WTC11 (cell line): ENCODE results near the gene TMTC1. TPM values are rescaled to one million over a fixed set of nuclear protein-coding genes. Genes with fewer than 3 reads are reported as not detected.

ENCODE experiments used
- ATAC-seq: fragments of 200-7000 bp; cut with Tn5 transposase; 2 replicates; pipeline ENCODE4 v1.10.0; 2021; ENCODE audit warnings: mild to moderate bottlenecking, moderate library complexity
- CTCF ChIA-PET: fragments of 300-600 bp; sonication (Branson Sonifier 250); formaldehyde crosslinking; loops from one replicate; lab custom pipeline; 2021; ENCODE audit warnings: antibody characterized with exemption; lab: Charles Lee
- POLR2A ChIA-PET: fragments of 350-600 bp; sonication (Branson Sonifier 250); formaldehyde crosslinking; loops from one replicate; lab custom pipeline; 2021; ENCODE audit warnings: antibody characterized with exemption; lab: Charles Lee
- DNase-seq: peaks from one replicate; pipeline ENCODE4 v3.0.0; 2021; ENCODE audit warnings: low spot score
- H3K27ac Mint-ChIP-seq: 2 replicates; pipeline ENCODE4 v1.8.0; 2021; ENCODE audit warnings: mixed read lengths
- H3K27me3 Mint-ChIP-seq: 2 replicates; pipeline ENCODE4 v1.8.0; 2021; ENCODE audit warnings: low read depth, mild to moderate bottlenecking, moderate library complexity, mixed read lengths
- H3K36me3 Mint-ChIP-seq: 2 replicates; pipeline ENCODE4 v1.8.0; 2021; ENCODE audit warnings: mixed read lengths
- H3K4me1 Mint-ChIP-seq: 2 replicates; pipeline ENCODE4 v1.8.0; 2022; ENCODE audit warnings: mixed read lengths
- H3K4me3 Mint-ChIP-seq: 2 replicates; pipeline ENCODE4 v1.8.0; 2021; ENCODE audit warnings: mild to moderate bottlenecking, moderate library complexity, mixed read lengths
- H3K9me3 Mint-ChIP-seq: 2 replicates; pipeline ENCODE4 v1.8.0; 2021; ENCODE audit warnings: mixed read lengths
- ATF1 ChIP-seq: sonication (generic); formaldehyde crosslinking; IDR thresholded peaks from 2 replicates; pipeline ENCODE4 v1.8.1; 2023; ENCODE audit warnings: mild to moderate bottlenecking, moderate library complexity, missing genetic modification reagents
- CREM ChIP-seq: sonication (generic); formaldehyde crosslinking; IDR thresholded peaks from 2 replicates; pipeline ENCODE4 v1.8.1; 2022; ENCODE audit warnings: mild to moderate bottlenecking, missing genetic modification reagents, moderate library complexity
- ELF4 ChIP-seq: sonication (generic); formaldehyde crosslinking; IDR thresholded peaks from 2 replicates; pipeline ENCODE4 v1.8.1; 2022; ENCODE audit warnings: low read depth, mild to moderate bottlenecking, moderate library complexity, missing genetic modification reagents
- GABPB1 ChIP-seq: sonication (generic); formaldehyde crosslinking; IDR thresholded peaks from 2 replicates; pipeline ENCODE4 v1.8.1; 2023; ENCODE audit warnings: mild to moderate bottlenecking, missing genetic modification reagents
- HMGA2 ChIP-seq: fragments of 250-450 bp; sonication (Bioruptor Pico); IDR thresholded peaks from 2 replicates; pipeline ENCODE4 v1.4.0; 2021; ENCODE audit warnings: mild to moderate bottlenecking, moderate library complexity
- NFATC4 ChIP-seq: fragments of 250-450 bp; sonication (Bioruptor Pico); IDR thresholded peaks from 2 replicates; pipeline ENCODE4 v1.9.0; 2021; ENCODE audit warnings: mild to moderate bottlenecking
- NFE2L1 ChIP-seq: sonication (generic); formaldehyde crosslinking; IDR thresholded peaks from 2 replicates; pipeline ENCODE4 v1.8.1; 2023; ENCODE audit warnings: missing genetic modification reagents
- NFYB ChIP-seq: sonication (generic); formaldehyde crosslinking; conservative IDR thresholded peaks from 2 replicates; pipeline ENCODE4 v1.8.0; 2022; ENCODE audit warnings: low read depth, missing genetic modification reagents
- RORB ChIP-seq: fragments of 250-450 bp; sonication (Bioruptor Pico); IDR thresholded peaks from 2 replicates; pipeline ENCODE4 v1.9.0; 2021; ENCODE audit warnings: mild to moderate bottlenecking
- SMAD3 ChIP-seq: sonication (generic); formaldehyde crosslinking; IDR thresholded peaks from 2 replicates; pipeline ENCODE4 v1.8.0; 2022; ENCODE audit warnings: missing genetic modification reagents, mild to moderate bottlenecking, borderline replicate concordance
- SOX15 ChIP-seq: fragments of 250-450 bp; sonication (Bioruptor Pico); IDR thresholded peaks from 2 replicates; pipeline ENCODE4 v1.9.0; 2021; ENCODE audit warnings: mild to moderate bottlenecking
- TP53 ChIP-seq: sonication (generic); formaldehyde crosslinking; IDR thresholded peaks from 2 replicates; pipeline ENCODE4 v1.8.1; 2023; ENCODE audit warnings: mild to moderate bottlenecking, missing genetic modification reagents
- ZNF263 ChIP-seq: sonication (generic); formaldehyde crosslinking; IDR thresholded peaks from 2 replicates; pipeline ENCODE4 v1.8.1; 2022; ENCODE audit warnings: low read depth, mild to moderate bottlenecking, moderate library complexity, missing genetic modification reagents
- total RNA-seq: library from RNA; stranded (reverse); gene quantifications from 3 replicates; pipeline ENCODE4 v1.2.3, GENCODE V29; 2021
- TF ChIP-seq, protein P1 (sequence below): sonication (generic); formaldehyde crosslinking; IDR thresholded peaks from 2 replicates; pipeline ENCODE4 v1.8.1; 2022; ENCODE audit warnings: mild to moderate bottlenecking, moderate library complexity, missing genetic modification reagents
- TF ChIP-seq, protein P2 (sequence below): sonication (generic); formaldehyde crosslinking; IDR thresholded peaks from 2 replicates; pipeline ENCODE4 v1.8.1; 2022; ENCODE audit warnings: low read depth, missing genetic modification reagents, borderline replicate concordance
- TF ChIP-seq, protein P3 (sequence below): sonication (generic); formaldehyde crosslinking; IDR thresholded peaks from 2 replicates; pipeline ENCODE4 v1.8.0; 2023; ENCODE audit warnings: missing genetic modification reagents, mild to moderate bottlenecking, borderline replicate concordance
- TF ChIP-seq, protein P4 (sequence below): fragments of 200-600 bp; IDR thresholded peaks from 2 replicates; pipeline ENCODE4 v1.8.0; 2022; ENCODE audit warnings: antibody characterized with exemption
- TF ChIP-seq, protein P5 (sequence below): sonication (generic); formaldehyde crosslinking; conservative IDR thresholded peaks from 2 replicates; pipeline ENCODE4 v1.8.1; 2023; ENCODE audit warnings: mild to moderate bottlenecking, low read depth, missing genetic modification reagents, moderate library complexity
- TF ChIP-seq, protein P6 (sequence below): sonication (generic); formaldehyde crosslinking; IDR thresholded peaks from 2 replicates; pipeline ENCODE4 v1.8.0; 2023; ENCODE audit warnings: missing genetic modification reagents
- TF ChIP-seq, protein P7 (sequence below): sonication (generic); formaldehyde crosslinking; IDR thresholded peaks from 2 replicates; pipeline ENCODE4 v1.8.0; 2022; ENCODE audit warnings: mild to moderate bottlenecking, missing genetic modification reagents

Gene TMTC1
- total RNA-seq, 1 experiment from 2014 or later = 17.3 TPM

DNA sequence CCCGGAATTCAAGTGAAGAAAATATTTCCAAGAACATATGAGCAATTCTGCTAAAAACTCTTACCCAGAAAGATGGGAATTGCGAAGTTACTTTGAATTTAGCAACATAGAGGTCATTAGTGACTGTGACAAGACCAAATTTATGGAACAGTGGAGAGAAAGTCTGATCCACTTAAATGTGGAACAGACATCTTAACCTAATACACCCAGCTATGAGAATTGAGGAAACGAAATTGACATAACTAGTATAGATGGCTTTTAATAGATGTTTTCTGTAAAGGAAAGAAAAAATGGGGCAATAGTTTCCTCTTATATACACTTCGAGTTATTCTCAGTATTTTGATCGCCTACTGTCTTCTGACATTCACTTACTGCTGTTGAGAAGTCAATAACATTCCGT is 290.9 kb downstream of the TMTC1 start:
- Mint-ChIP-seq H3K4me3 (no peak overlapping the region), H3K4me1 (no peaks in the 10 kb centered on the region), H3K27ac (no peak overlapping the region), H3K27me3 (no peaks in the 10 kb centered on the region), H3K9me3 (no peaks in the 10 kb centered on the region), H3K36me3 (no peaks in the 10 kb centered on the region)
- POLR2A ChIA-PET = no interaction called here
- TF ChIP-seq, protein P1, sequence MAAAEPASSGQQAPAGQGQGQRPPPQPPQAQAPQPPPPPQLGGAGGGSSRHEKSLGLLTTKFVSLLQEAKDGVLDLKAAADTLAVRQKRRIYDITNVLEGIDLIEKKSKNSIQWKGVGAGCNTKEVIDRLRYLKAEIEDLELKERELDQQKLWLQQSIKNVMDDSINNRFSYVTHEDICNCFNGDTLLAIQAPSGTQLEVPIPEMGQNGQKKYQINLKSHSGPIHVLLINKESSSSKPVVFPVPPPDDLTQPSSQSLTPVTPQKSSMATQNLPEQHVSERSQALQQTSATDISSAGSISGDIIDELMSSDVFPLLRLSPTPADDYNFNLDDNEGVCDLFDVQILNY = no peak
- TF ChIP-seq, protein P2, sequence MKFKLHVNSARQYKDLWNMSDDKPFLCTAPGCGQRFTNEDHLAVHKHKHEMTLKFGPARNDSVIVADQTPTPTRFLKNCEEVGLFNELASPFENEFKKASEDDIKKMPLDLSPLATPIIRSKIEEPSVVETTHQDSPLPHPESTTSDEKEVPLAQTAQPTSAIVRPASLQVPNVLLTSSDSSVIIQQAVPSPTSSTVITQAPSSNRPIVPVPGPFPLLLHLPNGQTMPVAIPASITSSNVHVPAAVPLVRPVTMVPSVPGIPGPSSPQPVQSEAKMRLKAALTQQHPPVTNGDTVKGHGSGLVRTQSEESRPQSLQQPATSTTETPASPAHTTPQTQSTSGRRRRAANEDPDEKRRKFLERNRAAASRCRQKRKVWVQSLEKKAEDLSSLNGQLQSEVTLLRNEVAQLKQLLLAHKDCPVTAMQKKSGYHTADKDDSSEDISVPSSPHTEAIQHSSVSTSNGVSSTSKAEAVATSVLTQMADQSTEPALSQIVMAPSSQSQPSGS (CRISPR knock-in tag) = no peak
- TF ChIP-seq SOX15 (CRISPR knock-in tag) (no peak), ZNF263 (no peak), HMGA2 (CRISPR knock-in tag) (no peak), ELF4 (CRISPR knock-in tag) (no peak), GABPB1 (CRISPR knock-in tag) (no peak), RORB (no peak), TP53 (no peak), NFATC4 (CRISPR knock-in tag) (no peak), ATF1 (CRISPR knock-in tag) (no peak), SMAD3 (CRISPR knock-in tag) (no peak), NFYB (no peak), NFE2L1 (no peak), CREM (CRISPR knock-in tag) (no peak)
- TF ChIP-seq, protein P3, sequence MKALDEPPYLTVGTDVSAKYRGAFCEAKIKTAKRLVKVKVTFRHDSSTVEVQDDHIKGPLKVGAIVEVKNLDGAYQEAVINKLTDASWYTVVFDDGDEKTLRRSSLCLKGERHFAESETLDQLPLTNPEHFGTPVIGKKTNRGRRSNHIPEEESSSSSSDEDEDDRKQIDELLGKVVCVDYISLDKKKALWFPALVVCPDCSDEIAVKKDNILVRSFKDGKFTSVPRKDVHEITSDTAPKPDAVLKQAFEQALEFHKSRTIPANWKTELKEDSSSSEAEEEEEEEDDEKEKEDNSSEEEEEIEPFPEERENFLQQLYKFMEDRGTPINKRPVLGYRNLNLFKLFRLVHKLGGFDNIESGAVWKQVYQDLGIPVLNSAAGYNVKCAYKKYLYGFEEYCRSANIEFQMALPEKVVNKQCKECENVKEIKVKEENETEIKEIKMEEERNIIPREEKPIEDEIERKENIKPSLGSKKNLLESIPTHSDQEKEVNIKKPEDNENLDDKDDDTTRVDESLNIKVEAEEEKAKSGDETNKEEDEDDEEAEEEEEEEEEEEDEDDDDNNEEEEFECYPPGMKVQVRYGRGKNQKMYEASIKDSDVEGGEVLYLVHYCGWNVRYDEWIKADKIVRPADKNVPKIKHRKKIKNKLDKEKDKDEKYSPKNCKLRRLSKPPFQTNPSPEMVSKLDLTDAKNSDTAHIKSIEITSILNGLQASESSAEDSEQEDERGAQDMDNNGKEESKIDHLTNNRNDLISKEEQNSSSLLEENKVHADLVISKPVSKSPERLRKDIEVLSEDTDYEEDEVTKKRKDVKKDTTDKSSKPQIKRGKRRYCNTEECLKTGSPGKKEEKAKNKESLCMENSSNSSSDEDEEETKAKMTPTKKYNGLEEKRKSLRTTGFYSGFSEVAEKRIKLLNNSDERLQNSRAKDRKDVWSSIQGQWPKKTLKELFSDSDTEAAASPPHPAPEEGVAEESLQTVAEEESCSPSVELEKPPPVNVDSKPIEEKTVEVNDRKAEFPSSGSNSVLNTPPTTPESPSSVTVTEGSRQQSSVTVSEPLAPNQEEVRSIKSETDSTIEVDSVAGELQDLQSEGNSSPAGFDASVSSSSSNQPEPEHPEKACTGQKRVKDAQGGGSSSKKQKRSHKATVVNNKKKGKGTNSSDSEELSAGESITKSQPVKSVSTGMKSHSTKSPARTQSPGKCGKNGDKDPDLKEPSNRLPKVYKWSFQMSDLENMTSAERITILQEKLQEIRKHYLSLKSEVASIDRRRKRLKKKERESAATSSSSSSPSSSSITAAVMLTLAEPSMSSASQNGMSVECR (CRISPR knock-in tag) = no peak
- TF ChIP-seq, protein P4, sequence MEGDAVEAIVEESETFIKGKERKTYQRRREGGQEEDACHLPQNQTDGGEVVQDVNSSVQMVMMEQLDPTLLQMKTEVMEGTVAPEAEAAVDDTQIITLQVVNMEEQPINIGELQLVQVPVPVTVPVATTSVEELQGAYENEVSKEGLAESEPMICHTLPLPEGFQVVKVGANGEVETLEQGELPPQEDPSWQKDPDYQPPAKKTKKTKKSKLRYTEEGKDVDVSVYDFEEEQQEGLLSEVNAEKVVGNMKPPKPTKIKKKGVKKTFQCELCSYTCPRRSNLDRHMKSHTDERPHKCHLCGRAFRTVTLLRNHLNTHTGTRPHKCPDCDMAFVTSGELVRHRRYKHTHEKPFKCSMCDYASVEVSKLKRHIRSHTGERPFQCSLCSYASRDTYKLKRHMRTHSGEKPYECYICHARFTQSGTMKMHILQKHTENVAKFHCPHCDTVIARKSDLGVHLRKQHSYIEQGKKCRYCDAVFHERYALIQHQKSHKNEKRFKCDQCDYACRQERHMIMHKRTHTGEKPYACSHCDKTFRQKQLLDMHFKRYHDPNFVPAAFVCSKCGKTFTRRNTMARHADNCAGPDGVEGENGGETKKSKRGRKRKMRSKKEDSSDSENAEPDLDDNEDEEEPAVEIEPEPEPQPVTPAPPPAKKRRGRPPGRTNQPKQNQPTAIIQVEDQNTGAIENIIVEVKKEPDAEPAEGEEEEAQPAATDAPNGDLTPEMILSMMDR = no peak
- TF ChIP-seq, protein P5, sequence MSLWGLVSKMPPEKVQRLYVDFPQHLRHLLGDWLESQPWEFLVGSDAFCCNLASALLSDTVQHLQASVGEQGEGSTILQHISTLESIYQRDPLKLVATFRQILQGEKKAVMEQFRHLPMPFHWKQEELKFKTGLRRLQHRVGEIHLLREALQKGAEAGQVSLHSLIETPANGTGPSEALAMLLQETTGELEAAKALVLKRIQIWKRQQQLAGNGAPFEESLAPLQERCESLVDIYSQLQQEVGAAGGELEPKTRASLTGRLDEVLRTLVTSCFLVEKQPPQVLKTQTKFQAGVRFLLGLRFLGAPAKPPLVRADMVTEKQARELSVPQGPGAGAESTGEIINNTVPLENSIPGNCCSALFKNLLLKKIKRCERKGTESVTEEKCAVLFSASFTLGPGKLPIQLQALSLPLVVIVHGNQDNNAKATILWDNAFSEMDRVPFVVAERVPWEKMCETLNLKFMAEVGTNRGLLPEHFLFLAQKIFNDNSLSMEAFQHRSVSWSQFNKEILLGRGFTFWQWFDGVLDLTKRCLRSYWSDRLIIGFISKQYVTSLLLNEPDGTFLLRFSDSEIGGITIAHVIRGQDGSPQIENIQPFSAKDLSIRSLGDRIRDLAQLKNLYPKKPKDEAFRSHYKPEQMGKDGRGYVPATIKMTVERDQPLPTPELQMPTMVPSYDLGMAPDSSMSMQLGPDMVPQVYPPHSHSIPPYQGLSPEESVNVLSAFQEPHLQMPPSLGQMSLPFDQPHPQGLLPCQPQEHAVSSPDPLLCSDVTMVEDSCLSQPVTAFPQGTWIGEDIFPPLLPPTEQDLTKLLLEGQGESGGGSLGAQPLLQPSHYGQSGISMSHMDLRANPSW (CRISPR knock-in tag) = no peak
- TF ChIP-seq, protein P6, sequence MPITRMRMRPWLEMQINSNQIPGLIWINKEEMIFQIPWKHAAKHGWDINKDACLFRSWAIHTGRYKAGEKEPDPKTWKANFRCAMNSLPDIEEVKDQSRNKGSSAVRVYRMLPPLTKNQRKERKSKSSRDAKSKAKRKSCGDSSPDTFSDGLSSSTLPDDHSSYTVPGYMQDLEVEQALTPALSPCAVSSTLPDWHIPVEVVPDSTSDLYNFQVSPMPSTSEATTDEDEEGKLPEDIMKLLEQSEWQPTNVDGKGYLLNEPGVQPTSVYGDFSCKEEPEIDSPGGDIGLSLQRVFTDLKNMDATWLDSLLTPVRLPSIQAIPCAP (CRISPR knock-in tag) = no peak
- TF ChIP-seq, protein P7, sequence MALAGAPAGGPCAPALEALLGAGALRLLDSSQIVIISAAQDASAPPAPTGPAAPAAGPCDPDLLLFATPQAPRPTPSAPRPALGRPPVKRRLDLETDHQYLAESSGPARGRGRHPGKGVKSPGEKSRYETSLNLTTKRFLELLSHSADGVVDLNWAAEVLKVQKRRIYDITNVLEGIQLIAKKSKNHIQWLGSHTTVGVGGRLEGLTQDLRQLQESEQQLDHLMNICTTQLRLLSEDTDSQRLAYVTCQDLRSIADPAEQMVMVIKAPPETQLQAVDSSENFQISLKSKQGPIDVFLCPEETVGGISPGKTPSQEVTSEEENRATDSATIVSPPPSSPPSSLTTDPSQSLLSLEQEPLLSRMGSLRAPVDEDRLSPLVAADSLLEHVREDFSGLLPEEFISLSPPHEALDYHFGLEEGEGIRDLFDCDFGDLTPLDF (CRISPR knock-in tag) = no peak
- ATAC-seq = no peak
- CTCF ChIA-PET = no interaction called here
- no peak for DNase-seq
